Measurements from ENCODE around the gene FBXW8.

DNA sequence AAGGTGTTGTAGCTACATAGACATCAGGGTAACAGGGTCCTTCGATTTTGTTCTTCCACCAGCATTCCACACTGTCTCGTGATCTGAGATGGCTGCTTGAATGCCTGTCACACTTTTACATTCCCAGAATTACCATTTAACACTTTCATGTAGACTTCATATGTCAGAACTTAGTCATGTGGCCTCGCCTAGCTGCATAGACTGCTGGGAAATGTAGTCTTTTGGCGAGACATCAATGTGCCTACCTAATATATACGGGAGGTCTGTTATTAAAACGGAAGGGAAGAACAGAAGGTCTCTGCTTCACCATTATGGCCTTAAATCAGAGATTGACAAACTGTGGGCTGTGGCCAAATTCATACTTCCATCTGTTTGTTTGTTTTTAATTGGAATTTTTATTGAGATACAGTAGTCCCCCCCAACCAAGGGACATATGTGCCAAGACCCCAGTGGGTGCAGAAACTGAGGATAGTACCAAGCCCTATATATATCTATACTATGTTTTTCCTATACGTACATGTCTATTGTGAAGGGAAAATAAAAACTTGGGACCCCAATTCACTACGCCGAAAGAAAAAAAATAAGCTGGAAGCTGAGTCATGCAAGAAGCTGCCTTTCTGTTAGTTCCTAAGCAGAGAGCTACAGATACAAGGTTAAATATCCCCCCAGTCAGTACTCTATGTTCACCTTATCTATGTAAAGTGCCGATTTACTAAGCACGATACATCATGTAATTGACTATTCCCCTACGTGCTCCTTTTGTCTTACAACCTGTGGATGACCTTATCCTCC lies 18.2 kb upstream of the FBXW8 start:
- TF ChIP-seq POLR2A (IDR thresholded peaks at IDR 0.05; ENCODE audit: low read depth, low read length) (no peak), POLR2AphosphoS5 (IDR thresholded peaks at IDR 0.05; ENCODE audit: low read depth, low read length) (no peak), POU2F2 (IDR thresholded peaks at IDR 0.05; ENCODE audit: low read depth, low read length) (no peak)
